K562 (cell line): ENCODE results near the gene MADD. TPM values are rescaled to one million over a fixed set of nuclear protein-coding genes. Genes with fewer than 3 reads are reported as not detected.
A peak's percentile ranks its signal among the peaks of the same experiment; 100 is the strongest.

Source experiments
- ARNT ChIP-seq, 2 experiments: fragments of 450-650 bp; IDR thresholded peaks; 2 replicates each; pipeline ENCODE4 v1.6.1; 2016; ENCODE audit warnings: mild to moderate bottlenecking in 1 of 2
- CBFA2T2 ChIP-seq: fragments of 450-650 bp; conservative IDR thresholded peaks from 2 replicates; pipeline ENCODE4 v1.6.1; 2017; ENCODE audit warnings: mild to moderate bottlenecking
- CHD1 ChIP-seq: fragments of 200-600 bp; sonication (generic); IDR thresholded peaks from one replicate; pipeline ENCODE4 v1.6.1; 2012; ENCODE audit warnings: mild to moderate bottlenecking, moderate library complexity, low read length, inconsistent platforms
- FOXA1 ChIP-seq: fragments of 450-650 bp; IDR thresholded peaks from 2 replicates; pipeline ENCODE4 v1.6.1; 2016; ENCODE audit warnings: mild to moderate bottlenecking, borderline replicate concordance
- HDAC2 ChIP-seq: fragments of 450-650 bp; IDR thresholded peaks from 2 replicates; pipeline ENCODE4 v1.6.1; 2016; ENCODE audit warnings: mild to moderate bottlenecking
- HNRNPH1 ChIP-seq: fragments of 200-400 bp; formaldehyde crosslinking; optimal IDR thresholded peaks from 2 replicates; pipeline ENCODE3; 2017; ENCODE audit warnings: low read depth, mild to moderate bottlenecking, low read length, moderate library complexity
- JUND ChIP-seq, 2 experiments: IDR thresholded peaks; 2 replicates in 1 of 2; 3 replicates in 1 of 2; pipeline ENCODE4 v1.6.1; 2011; ENCODE audit warnings: borderline replicate concordance in 2 of 2, low read depth in 2 of 2, low read length in 2 of 2, improper control_type of control experiment in 1 of 2, missing biosample characterization in 1 of 2, missing genetic modification characterization in 1 of 2, missing genetic modification reagents in 1 of 2
- KLF16 ChIP-seq: IDR thresholded peaks from 2 replicates; pipeline ENCODE4 v1.6.1; 2016; ENCODE audit warnings: antibody characterized with exemption
- MED1 ChIP-seq: sonication (generic); formaldehyde crosslinking; IDR thresholded peaks from 2 replicates; pipeline ENCODE4 v1.8.1; 2023; ENCODE audit warnings: missing genetic modification reagents, borderline replicate concordance
- MEF2D ChIP-seq: conservative IDR thresholded peaks from 2 replicates; pipeline ENCODE4 v1.6.1; 2016; ENCODE audit warnings: low read depth, missing genetic modification characterization, missing compliant biosample characterization
- NFIC ChIP-seq: fragments of 450-650 bp; IDR thresholded peaks from 2 replicates; pipeline ENCODE4 v1.6.1; 2017; ENCODE audit warnings: mild to moderate bottlenecking, inconsistent platforms
- NR1H2 ChIP-seq: sonication (generic); formaldehyde crosslinking; IDR thresholded peaks from 2 replicates; pipeline ENCODE4 v1.4.0; 2020; ENCODE audit warnings: mild to moderate bottlenecking, missing genetic modification reagents
- PCBP1 ChIP-seq: fragments of 200-400 bp; formaldehyde crosslinking; IDR thresholded peaks from 2 replicates; pipeline ENCODE4 v1.6.1; 2018; ENCODE audit warnings: mild to moderate bottlenecking, low read depth, low read length; ENCODE audit not compliant: poor library complexity, severe bottlenecking
- PCBP2 ChIP-seq: fragments of 200-400 bp; formaldehyde crosslinking; IDR thresholded peaks from 2 replicates; pipeline ENCODE4 v1.6.1; 2018; ENCODE audit warnings: low read length, low read depth, mild to moderate bottlenecking, moderate library complexity; ENCODE audit not compliant: poor library complexity, severe bottlenecking
- PML ChIP-seq: IDR thresholded peaks from 2 replicates; pipeline ENCODE4 v1.6.1; 2012; ENCODE audit warnings: low read length, inconsistent platforms
- POLR3A ChIP-seq: IDR thresholded peaks from 2 replicates; pipeline ENCODE4 v1.6.1; 2011; ENCODE audit warnings: borderline replicate concordance, mild to moderate bottlenecking, moderate library complexity; ENCODE audit not compliant: insufficient read length, insufficient read depth; ENCODE audit errors: extremely low read depth
- RERE ChIP-seq: sonication (generic); formaldehyde crosslinking; IDR thresholded peaks from 2 replicates; pipeline ENCODE4 v1.8.0; 2023; ENCODE audit warnings: missing genetic modification reagents, mild to moderate bottlenecking, borderline replicate concordance
- RFX7 ChIP-seq: fragments of 250-450 bp; sonication (Bioruptor Pico); IDR thresholded peaks from 2 replicates; pipeline ENCODE4 v1.5.1; 2021; ENCODE audit warnings: mild to moderate bottlenecking
- TCF3 ChIP-seq: sonication (generic); formaldehyde crosslinking; IDR thresholded peaks from 2 replicates; pipeline ENCODE4 v1.4.0; 2020; ENCODE audit warnings: mild to moderate bottlenecking, missing genetic modification reagents
- ZBTB43 ChIP-seq: sonication (generic); formaldehyde crosslinking; IDR thresholded peaks from 2 replicates; pipeline ENCODE4 v1.8.0; 2023; ENCODE audit warnings: mild to moderate bottlenecking, missing genetic modification reagents
- ZNF311 ChIP-seq: fragments of 250-450 bp; sonication (Bioruptor Pico); IDR thresholded peaks from 2 replicates; pipeline ENCODE4 v1.4.0; 2020; ENCODE audit warnings: mild to moderate bottlenecking, moderate library complexity
- ZNF316 ChIP-seq: fragments of 450-650 bp; IDR thresholded peaks from 2 replicates; pipeline ENCODE4 v1.6.1; 2016
- ZNF707 ChIP-seq: fragments of 250-450 bp; sonication (Bioruptor Pico); conservative IDR thresholded peaks from 2 replicates; pipeline ENCODE4 v1.8.0; 2022; ENCODE audit warnings: inconsistent platforms, mild to moderate bottlenecking, moderate library complexity
- polyA plus RNA-seq, 8 experiments: library from polyadenylated mRNA; depleted of rRNA in 4 of 8; stranded (reverse) in 5 of 8; unstranded in 3 of 8; fragments of >200 nt; fragmentation: Nextera tagmentation in 2 of 8; fragmentation: Illumina TruSeq in 1 of 8; extraction: Ambion mirVana in 2 of 8; extraction: Trizol in 1 of 8; gene quantifications; 2 replicates each; pipeline versions ENCODE4 v1.2.1 to v1.2.3, GENCODE V29; 2011 to 2014; ENCODE audit warnings: inconsistent platforms in 1 of 8, missing spikeins in 1 of 8
- total RNA-seq, 7 experiments: library from RNA; depleted of rRNA in 6 of 7; stranded (reverse); fragments of >200 nt in 6 of 7; fragmentation: Illumina TruSeq in 2 of 7; extraction: Trizol in 2 of 7; gene quantifications; 2 replicates each; pipeline versions ENCODE4 v1.2.1 to v1.2.3, GENCODE V29; 2011 to 2021; ENCODE audit warnings: low replicate concordance in 1 of 7

Gene MADD
- total and polyA plus RNA-seq, 9 of the 15 experiments (the other 6 are each of a cell fraction or from before 2014, with no cell fraction given): 0.68 to 57.6 (median 33.6) TPM

GRCh38 chr11:47271961-47272661 lies 2.2 kb downstream of the MADD start (continued):
- TF ChIP-seq CHD1 (no peak), PCBP1 (no peak), HNRNPH1 (no peak), MEF2D (peak; percentile 89; the same call in 1 of the 2 replicates), PML (peak; percentile 10; the same call in 1 of the 2 replicates), FOXA1 (no peak), PCBP2 (no peak), MED1 (CRISPR knock-in tag) (no peak), ZNF316 (no peak), HDAC2 (no peak), NFIC (no peak), ZBTB43 (CRISPR knock-in tag) (no peak), ARNT (IDR thresholded peaks at IDR 0.05) (no peak), TCF3 (CRISPR knock-in tag) (peak; percentile 48; the same call in 1 of the 2 replicates), CBFA2T2 (peak; percentile 20; the same call in 1 of the 2 replicates), JUND (IDR thresholded peaks at IDR 0.05; ENCODE audit: borderline replicate concordance, low read depth, low read length) (0 out of 2 replicates have a peak, but pooled peaks have one; percentile 4), JUND (tag; IDR thresholded peaks at IDR 0.05; ENCODE audit: borderline replicate concordance, low read depth, low read length) (no peak; the same call in 2 of the 3 replicates), POLR3A (no peak), RERE (CRISPR knock-in tag) (no peak), KLF16 (0 out of 2 replicates have a peak, but pooled peaks have one; percentile 39), RFX7 (CRISPR knock-in tag) (no peak), ZNF707 (CRISPR knock-in tag) (no peak), ZNF311 (no peak), NR1H2 (CRISPR knock-in tag) (no peak)
